IMR-90 (cell line): ENCODE results near the gene DPP6. TPM values are rescaled to one million over a fixed set of nuclear protein-coding genes. Genes with fewer than 3 reads are reported as not detected.

Experiments
- ATAC-seq: fragments of 200-7000 bp; cut with Tn5 transposase; 2 replicates; pipeline ENCODE4 v1.9.1; 2020; ENCODE audit warnings: low read depth, mild to moderate bottlenecking, moderate library complexity
- BruUV-seq: library from RNA; stranded (reverse); fragments of 400-500 nt; replicated peaks from 2 replicates; lab custom pipeline; 2021; lab: Mats Ljungman, UMichigan
- CTCF ChIA-PET: fragments of 300-600 bp; formaldehyde crosslinking; extraction: SDS; loops from one replicate; lab custom pipeline; 2021; ENCODE audit warnings: antibody characterized with exemption; lab: Yijun Ruan, JAX
- POLR2A ChIA-PET: fragments of 300-600 bp; sonication (Branson Sonifier 250); formaldehyde crosslinking; loops from one replicate; lab custom pipeline; 2022; ENCODE audit warnings: antibody characterized with exemption; ENCODE audit not compliant: unreplicated experiment; lab: Charles Lee
- DNase-seq: peaks from one replicate; pipeline ENCODE4 v3.0.0; 2013
- H2AFZ ChIP-seq: replicated peaks from 2 replicates; pipeline ENCODE3; 2013; ENCODE audit warnings: low read length, mild to moderate bottlenecking; ENCODE audit not compliant: poor library complexity
- H2AK5ac ChIP-seq: 2 replicates; pipeline ENCODE4 v1.6.1; 2013; ENCODE audit warnings: low read depth, low read length, inconsistent platforms
- H2AK9ac ChIP-seq: replicated peaks from 2 replicates; pipeline ENCODE3; 2013; ENCODE audit warnings: mild to moderate bottlenecking, low read depth, low read length, moderate library complexity; ENCODE audit not compliant: poor library complexity
- H2BK120ac ChIP-seq: 2 replicates; pipeline ENCODE4 v1.6.1; 2013; ENCODE audit warnings: low read depth, low read length, inconsistent platforms
- H2BK15ac ChIP-seq: 3 replicates; pipeline ENCODE4 v1.6.1; 2013; ENCODE audit warnings: low read depth, low read length, inconsistent platforms
- H2BK20ac ChIP-seq: 2 replicates; pipeline ENCODE4 v1.6.1; 2013; ENCODE audit warnings: low read depth, mild to moderate bottlenecking, inconsistent platforms, low read length, moderate library complexity
- H2BK5ac ChIP-seq: 2 replicates; pipeline ENCODE4 v1.6.1; 2013; ENCODE audit warnings: mild to moderate bottlenecking, low read depth, low read length, inconsistent platforms; ENCODE audit not compliant: poor library complexity, severe bottlenecking
- H3K14ac ChIP-seq: replicated peaks from 2 replicates; pipeline ENCODE4 v1.6.1; 2013; ENCODE audit warnings: low read depth, low read length, inconsistent platforms
- H3K18ac ChIP-seq: 2 replicates; pipeline ENCODE4 v1.6.1; 2013; ENCODE audit warnings: low read depth, low read length, control low read depth
- H3K23ac ChIP-seq: 2 replicates; pipeline ENCODE4 v1.6.1; 2013; ENCODE audit warnings: low read depth, low read length, inconsistent platforms
- H3K27ac ChIP-seq: 2 replicates; pipeline ENCODE4 v1.5.1; 2013; ENCODE audit warnings: mild to moderate bottlenecking, control low read depth, low read length; ENCODE audit not compliant: insufficient read depth
- H3K27me3 ChIP-seq: 2 replicates; pipeline ENCODE4 v1.6.1; 2013; ENCODE audit warnings: low read length; ENCODE audit not compliant: control insufficient read depth, insufficient read depth
- H3K36me3 ChIP-seq: 2 replicates; pipeline ENCODE4 v1.6.1; 2013; ENCODE audit warnings: low read length, mixed read lengths; ENCODE audit not compliant: control insufficient read depth, insufficient read depth
- H3K4ac ChIP-seq: 2 replicates; pipeline ENCODE4 v1.6.1; 2013; ENCODE audit warnings: low read depth, low read length, inconsistent platforms
- H3K4me1 ChIP-seq: 2 replicates; pipeline ENCODE4 v1.6.1; 2013; ENCODE audit warnings: low read length, mixed read lengths; ENCODE audit not compliant: control insufficient read depth, insufficient read depth
- H3K4me2 ChIP-seq: 2 replicates; pipeline ENCODE4 v1.6.1; 2013; ENCODE audit warnings: low read depth, mild to moderate bottlenecking, control low read depth, low read length, moderate library complexity
- H3K4me3 ChIP-seq: 2 replicates; pipeline ENCODE4 v1.5.1; 2013; ENCODE audit warnings: low read depth, mild to moderate bottlenecking, control low read depth, low read length, moderate library complexity; ENCODE audit not compliant: insufficient read depth
- H3K56ac ChIP-seq: 2 replicates; pipeline ENCODE4 v1.6.1; 2013; ENCODE audit warnings: low read length, inconsistent platforms; ENCODE audit not compliant: insufficient read depth; ENCODE audit errors: extremely low read depth
- H3K79me1 ChIP-seq, 2 experiments: 2 replicates each; pipeline ENCODE4 v1.6.1; 2013; ENCODE audit warnings: low read length in 2 of 2, inconsistent platforms in 1 of 2, low read depth in 1 of 2
- H3K9ac ChIP-seq: 2 replicates; pipeline ENCODE4 v1.6.1; 2013; ENCODE audit warnings: low read depth, low read length, control low read depth
- H3K9me1 ChIP-seq: 2 replicates; pipeline ENCODE4 v1.6.1; 2013; ENCODE audit warnings: low read length, inconsistent platforms; ENCODE audit not compliant: insufficient read depth
- H3K9me3 ChIP-seq: 2 replicates; pipeline ENCODE4 v1.6.1; 2013; ENCODE audit warnings: low read length; ENCODE audit not compliant: control insufficient read depth, insufficient read depth
- H4K20me1 ChIP-seq: 2 replicates; pipeline ENCODE4 v1.6.1; 2013; ENCODE audit warnings: low read length, inconsistent platforms; ENCODE audit not compliant: insufficient read depth
- H4K5ac ChIP-seq: 2 replicates; pipeline ENCODE4 v1.6.1; 2013; ENCODE audit warnings: mild to moderate bottlenecking, low read depth, low read length, control low read depth
- H4K8ac ChIP-seq, 2 experiments: 2 replicates each; pipeline ENCODE4 v1.6.1; 2013; ENCODE audit warnings: low read depth in 2 of 2, low read length in 2 of 2, control low read depth in 1 of 2, inconsistent platforms in 1 of 2
- H4K91ac ChIP-seq: 2 replicates; pipeline ENCODE4 v1.6.1; 2013; ENCODE audit warnings: low read depth, low read length, inconsistent platforms; ENCODE audit not compliant: insufficient read depth
- BHLHE40 ChIP-seq: fragments of 150-350 bp; IDR thresholded peaks from 2 replicates; pipeline ENCODE4 v1.6.1; 2016; ENCODE audit warnings: mild to moderate bottlenecking, low read depth, low read length
- CEBPB ChIP-seq: IDR thresholded peaks from 2 replicates; pipeline ENCODE4 v1.6.1; 2012; ENCODE audit warnings: low read depth, low read length, improper control_type of control experiment
- CHD1 ChIP-seq: IDR thresholded peaks from 2 replicates; pipeline ENCODE4 v1.6.1; 2012; ENCODE audit warnings: low read depth, low read length, improper control_type of control experiment
- CTCF ChIP-seq: conservative IDR thresholded peaks from 2 replicates; pipeline ENCODE4 v1.5.1; 2012; ENCODE audit warnings: mild to moderate bottlenecking, low read depth, low read length, improper control_type of control experiment
- ELK1 ChIP-seq: fragments of 150-350 bp; IDR thresholded peaks from 2 replicates; pipeline ENCODE4 v1.6.1; 2016; ENCODE audit warnings: low read depth, mild to moderate bottlenecking, low read length, moderate library complexity, borderline replicate concordance
- FOS ChIP-seq: fragments of 150-350 bp; IDR thresholded peaks from 2 replicates; pipeline ENCODE4 v1.6.1; 2016; ENCODE audit warnings: low read depth, low read length
- MAFK ChIP-seq: IDR thresholded peaks from 2 replicates; pipeline ENCODE4 v1.6.1; 2012; ENCODE audit warnings: low read depth, low read length, improper control_type of control experiment
- MAZ ChIP-seq: IDR thresholded peaks from 2 replicates; pipeline ENCODE4 v1.6.1; 2012; ENCODE audit warnings: low read depth, mild to moderate bottlenecking, low read length, improper control_type of control experiment, moderate library complexity, borderline replicate concordance
- MXI1 ChIP-seq: IDR thresholded peaks from 2 replicates; pipeline ENCODE4 v1.6.1; 2012; ENCODE audit warnings: low read depth, mild to moderate bottlenecking, low read length, moderate library complexity, borderline replicate concordance
- NFE2L2 ChIP-seq: fragments of 150-350 bp; IDR thresholded peaks from 2 replicates; pipeline ENCODE4 v1.6.1; 2016; ENCODE audit warnings: low read depth, mild to moderate bottlenecking, low read length
- POLR2A ChIP-seq: IDR thresholded peaks from 2 replicates; pipeline ENCODE4 v1.6.1; 2012; ENCODE audit warnings: mild to moderate bottlenecking, low read depth, low read length
- RAD21 ChIP-seq: IDR thresholded peaks from 2 replicates; pipeline ENCODE4 v1.6.1; 2012; ENCODE audit warnings: low read length, improper control_type of control experiment
- RCOR1 ChIP-seq: IDR thresholded peaks from 2 replicates; pipeline ENCODE4 v1.6.1; 2012; ENCODE audit warnings: mild to moderate bottlenecking, low read length, improper control_type of control experiment; ENCODE audit not compliant: insufficient replicate concordance
- RFX5 ChIP-seq: IDR thresholded peaks from 2 replicates; pipeline ENCODE4 v1.8.0; 2012; ENCODE audit warnings: low read depth, mild to moderate bottlenecking, low read length, moderate library complexity
- SMC3 ChIP-seq: fragments of 150-350 bp; IDR thresholded peaks from 2 replicates; pipeline ENCODE4 v1.6.1; 2016; ENCODE audit warnings: low read depth, mild to moderate bottlenecking, antibody characterized with exemption, low read length, moderate library complexity
- WGBS, 2 experiments: methylation state at CpG; one replicate each; pipeline versions ENCODE4 v1.1.5 to v1.1.7; 2013; ENCODE audit warnings: missing lambda C conversion rate in 2 of 2; ENCODE audit not compliant: insufficient read length in 1 of 2; ENCODE audit errors: extremely low coverage in 2 of 2; 5-methylcytosine and 5-hydroxymethylcytosine counted together
- dilution Hi-C: fragments of 300-500 bp; cut with HindIII; formaldehyde crosslinking; loops from one replicate; pipeline ENCODE4 v1.14.3; 2018; ENCODE audit warnings: low sequenced_read_pairs; ENCODE audit not compliant: unreplicated experiment
- in situ Hi-C: fragments of 300-500 bp; cut with MboI; formaldehyde crosslinking; loops from 3 replicates; pipeline ENCODE4 v1.14.3; 2019; ENCODE audit warnings: low sequenced_read_pairs, inconsistent platforms, mixed read lengths
- intact Hi-C: fragments of 100-400 bp; cut with micrococcal nuclease; formaldehyde crosslinking; loops from 2 replicates; pipeline ENCODE4 v1.10.0; 2022
- polyA plus RNA-seq, 3 experiments: library from polyadenylated mRNA; depleted of rRNA; stranded (reverse); fragments of >200 nt; gene quantifications; 2 replicates each; pipeline ENCODE4 v1.2.3, GENCODE V29; 2012; ENCODE audit warnings: low replicate concordance in 1 of 3
- total RNA-seq: library from RNA; depleted of rRNA; stranded (reverse); fragments of >200 nt; gene quantifications from 2 replicates; pipeline ENCODE4 v1.2.3, GENCODE V29; 2012
- TF ChIP-seq, protein P1 (sequence below): fragments of 150-350 bp; IDR thresholded peaks from 2 replicates; pipeline ENCODE4 v1.6.1; 2017; ENCODE audit warnings: mild to moderate bottlenecking, antibody characterized with exemption, low read length, low read depth

Gene DPP6
- total and polyA plus RNA-seq, 2 of the 4 experiments (the other 2 are of a cell fraction), result not detected

GRCh38 chr7:154672659-154673415 lies 620.6 kb downstream of the DPP6 start:
- H3K27me3 ChIP-seq, result no peaks in the 10 kb centered on the region
- no peak overlapping the region for H4K8ac ChIP-seq
- H4K5ac ChIP-seq, result no peak overlapping the region
- H2BK15ac ChIP-seq, result no peak overlapping the region
- H3K27ac ChIP-seq, result no peak overlapping the region
- H3K14ac ChIP-seq, result no peak overlapping the region
- no peak overlapping the region for H3K18ac ChIP-seq
- DNase-seq (no peak), ATAC-seq (no peak)
- no TSS peak for BruUV-seq
- H2BK120ac ChIP-seq, result no peak overlapping the region
- H3K4me3 ChIP-seq, result no peak overlapping the region
- intact Hi-C loops, result no loop called here
- no CpG with 5 or more reads among the region's 4 CpGs for WGBS, 2 experiments
- H3K9me1 ChIP-seq, result no peaks in the 10 kb centered on the region
- dilution Hi-C loops, result no loop called here
- no peak overlapping the region for H2BK20ac ChIP-seq
- H3K56ac ChIP-seq, result no peak overlapping the region
- H3K9ac ChIP-seq, result no peak overlapping the region
- H3K4me2 ChIP-seq, result no peak overlapping the region
- in situ Hi-C loops, result no loop called here
- H3K79me1 ChIP-seq, result no peaks in the 10 kb centered on the region
- H2AK5ac ChIP-seq, result no peak overlapping the region
- H3K4ac ChIP-seq, result no peak overlapping the region
- H4K20me1 ChIP-seq, result no peaks in the 10 kb centered on the region
- H3K23ac ChIP-seq, result no peak overlapping the region
- H2AK9ac ChIP-seq, result no peak overlapping the region
- H2BK5ac ChIP-seq, result no peak overlapping the region
- CTCF ChIA-PET, result no interaction called here
- POLR2A ChIA-PET, result no interaction called here
- H3K9me3 ChIP-seq, result peaks cover 36% of the 10 kb centered on the region
- no peak overlapping the region for H4K91ac ChIP-seq
- no peak for TF ChIP-seq RAD21
- no peak for TF ChIP-seq CHD1
- TF ChIP-seq RCOR1, result no peak
- TF ChIP-seq MAZ, result no peak
- TF ChIP-seq, protein P1, sequence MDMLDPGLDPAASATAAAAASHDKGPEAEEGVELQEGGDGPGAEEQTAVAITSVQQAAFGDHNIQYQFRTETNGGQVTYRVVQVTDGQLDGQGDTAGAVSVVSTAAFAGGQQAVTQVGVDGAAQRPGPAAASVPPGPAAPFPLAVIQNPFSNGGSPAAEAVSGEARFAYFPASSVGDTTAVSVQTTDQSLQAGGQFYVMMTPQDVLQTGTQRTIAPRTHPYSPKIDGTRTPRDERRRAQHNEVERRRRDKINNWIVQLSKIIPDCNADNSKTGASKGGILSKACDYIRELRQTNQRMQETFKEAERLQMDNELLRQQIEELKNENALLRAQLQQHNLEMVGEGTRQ, result no peak
- TF ChIP-seq NFE2L2, result no peak
- no peak for TF ChIP-seq FOS
- no peak for TF ChIP-seq MXI1
- no peak for TF ChIP-seq CEBPB
- no peak for TF ChIP-seq POLR2A
- TF ChIP-seq RFX5, result no peak
- TF ChIP-seq BHLHE40, result no peak
- TF ChIP-seq ELK1, result no peak
- TF ChIP-seq CTCF, result no peak
- TF ChIP-seq SMC3, result no peak
- no peak for TF ChIP-seq MAFK
- H3K4me1 ChIP-seq, result no peaks in the 10 kb centered on the region
- no peaks in the 10 kb centered on the region for H3K36me3 ChIP-seq
- H2AFZ ChIP-seq, result no peak overlapping the region
